ENCODE measurements around the gene EFCC1.
A peak's percentile ranks its signal among the peaks of the same experiment; 100 is the strongest.

Gene EFCC1

DNA sequence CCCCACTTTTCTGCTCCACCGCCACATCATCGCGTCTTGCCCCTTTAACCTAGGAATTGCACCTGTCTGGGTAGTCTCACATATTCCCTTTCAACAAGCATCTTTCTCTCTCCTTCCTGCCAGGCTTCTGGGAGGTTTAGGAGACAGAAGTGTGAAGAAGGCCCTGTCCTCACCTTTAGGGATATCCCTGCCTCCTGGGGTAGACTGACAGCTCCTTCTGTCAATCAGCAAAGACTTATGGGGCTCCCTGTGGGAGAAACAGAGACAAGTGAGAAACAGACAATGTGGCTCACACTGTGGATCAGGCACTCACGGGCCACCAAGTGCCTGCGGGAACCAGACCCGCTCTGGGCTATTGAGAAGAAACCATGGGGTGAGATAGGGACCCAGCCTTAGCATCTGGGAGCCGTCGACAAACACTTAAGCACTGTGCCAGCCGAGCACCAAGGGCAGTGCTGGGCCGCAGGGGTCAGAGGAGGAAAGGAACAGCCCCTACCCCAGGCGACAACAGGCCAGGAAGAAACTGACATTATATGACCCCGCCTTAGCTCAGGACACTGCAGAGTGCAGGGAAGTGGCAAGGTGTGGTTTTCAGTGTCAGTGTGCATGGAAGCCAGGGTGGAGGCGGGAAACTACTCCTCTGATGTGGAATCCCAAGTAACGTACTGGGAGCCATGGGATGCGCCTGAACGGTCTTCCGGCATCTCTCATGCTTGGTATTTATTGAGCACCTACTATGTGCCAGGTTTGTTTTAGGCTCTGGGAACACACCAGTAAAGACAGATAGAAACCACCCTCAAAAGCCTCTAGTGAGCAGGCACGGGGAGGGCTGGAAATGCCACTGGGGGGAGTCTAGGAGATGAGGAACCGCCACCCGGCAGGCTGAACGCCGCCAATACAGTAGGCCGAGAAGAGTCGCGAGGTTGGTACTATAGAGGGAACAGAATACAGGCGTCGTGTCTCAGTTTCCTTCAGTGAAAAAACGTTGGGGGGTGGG lies 1.8 kb downstream of the EFCC1 start:
- Histone ChIP-seq H3K27me3 (ENCODE audit: control insufficient read depth in 1 of 2, insufficient read depth in 2 of 2, low read length in 2 of 2) (peaks cover 23 to 43% of the 10 kb centered on the region in 2 donors), H3K9ac (ENCODE audit: low read length in 2 of 2) (peak overlapping the region in 1 of 2 donors; percentile 48), H3K9me3 (ENCODE audit: control insufficient read depth in 2 of 2, low read length in 2 of 2) (no peaks in the 10 kb centered on the region), H3K4me3 (ENCODE audit: low read length in 2 of 2) (peak overlapping the region; percentile 45 to 75), H3K4me1 (ENCODE audit: control insufficient read depth, insufficient read depth, low read length) (peaks cover 50% of the 10 kb centered on the region), H3K36me3 (ENCODE audit: control insufficient read depth in 2 of 2, insufficient read depth in 2 of 2, low read length in 2 of 2) (no peaks in the 10 kb centered on the region), H3K27ac (ENCODE audit: low read length) (no peak overlapping the region)

DNA sequence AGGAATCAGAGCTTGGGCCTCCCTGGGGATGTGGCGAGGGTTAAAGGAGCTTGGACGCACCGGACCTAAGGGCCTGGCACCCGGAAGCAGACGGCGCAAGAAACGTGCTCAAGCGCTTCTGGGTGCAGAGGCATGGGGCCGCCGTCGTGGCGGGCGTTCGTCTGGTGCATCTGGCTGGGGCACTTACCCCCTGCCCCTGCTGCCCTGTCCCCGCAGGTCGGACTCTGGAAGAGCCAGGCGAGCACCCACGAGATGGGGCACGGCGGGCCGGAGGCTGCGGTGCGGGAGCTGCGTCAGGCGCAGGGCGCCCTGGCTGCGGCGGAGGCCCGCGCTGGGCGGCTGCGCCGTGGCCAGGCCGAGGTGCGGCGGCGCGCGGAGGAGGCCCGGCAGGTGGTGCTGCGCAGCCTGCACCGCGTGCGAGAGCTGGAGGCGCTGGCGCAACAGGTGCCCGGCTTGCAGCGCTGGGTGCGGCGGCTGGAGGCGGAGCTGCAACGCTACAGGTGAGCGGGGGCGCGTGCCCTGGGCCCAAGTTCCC lies 2.5 kb downstream of the EFCC1 start:
- H3K36me3 ChIP-seq (ENCODE audit: control insufficient read depth in 2 of 2, insufficient read depth in 2 of 2, low read length in 2 of 2), result no peaks in the 10 kb centered on the region
- H3K4me1 ChIP-seq (ENCODE audit: control insufficient read depth, insufficient read depth, low read length), result peaks cover 50% of the 10 kb centered on the region
- no peak overlapping the region for H3K27ac ChIP-seq (ENCODE audit: low read length)
- peaks cover 23 to 43% of the 10 kb centered on the region in 2 donors for H3K27me3 ChIP-seq (ENCODE audit: control insufficient read depth in 1 of 2, insufficient read depth in 2 of 2, low read length in 2 of 2)
- H3K9me3 ChIP-seq (ENCODE audit: control insufficient read depth in 2 of 2, low read length in 2 of 2), result no peaks in the 10 kb centered on the region
- H3K4me3 ChIP-seq (ENCODE audit: low read length in 2 of 2), result peak overlapping the region; percentile 45 to 75
- peak overlapping the region in 1 of 2 donors; percentile 1 for H3K9ac ChIP-seq (ENCODE audit: low read length in 2 of 2)

DNA sequence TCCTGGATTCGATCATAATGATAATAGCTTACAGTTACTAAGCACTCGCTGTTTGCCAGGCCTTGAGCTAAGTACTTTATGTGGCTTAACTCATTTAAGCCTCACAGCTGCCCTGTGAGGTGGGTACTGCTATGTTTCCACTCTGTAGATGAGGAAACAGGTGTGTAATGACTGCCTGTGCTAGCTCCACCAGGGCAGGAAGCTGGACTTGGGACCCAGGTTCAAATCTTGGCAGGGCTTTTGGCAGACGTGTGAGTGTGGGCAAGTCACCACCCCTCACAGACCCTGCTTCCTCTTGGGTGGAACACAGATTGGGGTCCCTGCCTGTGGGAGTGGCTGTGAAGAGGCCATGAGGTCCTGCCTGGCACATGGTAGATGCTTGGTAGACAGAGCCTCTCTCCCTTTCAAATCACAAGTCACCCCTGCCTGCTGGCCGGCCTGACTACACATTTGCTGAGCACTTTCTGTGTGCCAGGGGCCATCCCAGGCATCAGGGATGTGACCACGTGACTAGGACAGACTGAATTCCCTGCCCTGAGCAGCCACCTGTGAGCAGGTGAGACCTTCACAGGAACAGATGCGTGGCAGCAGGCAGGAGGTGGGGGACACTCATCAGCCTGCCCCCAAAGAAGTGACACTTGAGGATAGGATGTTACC lies 3.7 kb downstream of the EFCC1 start:
- H3K9me3 ChIP-seq (ENCODE audit: control insufficient read depth in 2 of 2, low read length in 2 of 2), result no peaks in the 10 kb centered on the region
- H3K9ac ChIP-seq (ENCODE audit: low read length in 2 of 2), result peak overlapping the region in 1 of 2 donors; percentile 21
- peak overlapping the region; percentile 7 to 40 for H3K4me3 ChIP-seq (ENCODE audit: low read length in 2 of 2)
- no peak overlapping the region for H3K27ac ChIP-seq (ENCODE audit: low read length)
- H3K36me3 ChIP-seq (ENCODE audit: control insufficient read depth in 2 of 2, insufficient read depth in 2 of 2, low read length in 2 of 2), result no peaks in the 10 kb centered on the region
- H3K4me1 ChIP-seq (ENCODE audit: control insufficient read depth, insufficient read depth, low read length), result peaks cover 50% of the 10 kb centered on the region
- peaks cover 23 to 43% of the 10 kb centered on the region in 2 donors for H3K27me3 ChIP-seq (ENCODE audit: control insufficient read depth in 1 of 2, insufficient read depth in 2 of 2, low read length in 2 of 2)

DNA sequence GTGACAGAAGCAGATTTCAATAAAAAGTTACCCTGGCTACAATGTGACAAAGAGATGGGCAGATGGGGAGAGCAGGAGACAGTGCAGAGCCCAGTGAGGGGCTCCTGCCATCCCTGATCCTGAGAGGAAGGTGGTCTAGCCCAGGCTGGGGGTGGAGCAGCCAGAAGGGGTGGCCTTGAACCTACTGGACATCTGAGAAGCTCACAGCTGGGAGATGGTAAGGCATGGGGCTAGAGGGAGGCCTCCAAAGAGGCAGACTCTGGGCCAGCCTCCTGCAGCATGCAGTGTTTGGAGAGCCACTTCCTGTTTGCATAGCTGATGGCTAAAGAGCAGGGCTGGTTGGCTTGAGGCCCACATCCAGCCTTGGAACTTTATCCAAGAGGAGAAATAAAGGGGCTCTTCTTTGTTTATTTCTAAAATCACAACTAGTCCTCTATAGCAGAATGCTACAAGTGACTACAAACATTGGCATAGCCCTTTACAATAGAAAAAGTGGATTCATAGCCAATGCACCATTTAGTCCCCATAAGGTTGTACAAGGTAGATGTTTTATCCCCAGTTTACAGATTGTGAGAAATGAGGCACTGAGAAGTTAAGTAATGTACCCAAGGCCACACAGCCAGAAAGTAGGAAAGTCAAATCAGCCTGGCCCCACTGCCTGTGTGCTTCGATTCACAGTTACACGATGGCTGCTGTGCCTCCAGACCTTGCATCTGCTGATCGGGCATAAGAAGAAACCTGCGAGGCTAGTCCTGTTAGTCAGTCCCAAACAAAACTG lies 4.6 kb downstream of the EFCC1 start:
- Histone ChIP-seq H3K9ac (ENCODE audit: low read length in 2 of 2) (no peak overlapping the region), H3K36me3 (ENCODE audit: control insufficient read depth in 2 of 2, insufficient read depth in 2 of 2, low read length in 2 of 2) (no peaks in the 10 kb centered on the region), H3K9me3 (ENCODE audit: control insufficient read depth in 2 of 2, low read length in 2 of 2) (no peaks in the 10 kb centered on the region), H3K27ac (ENCODE audit: low read length) (no peak overlapping the region), H3K27me3 (ENCODE audit: control insufficient read depth in 1 of 2, insufficient read depth in 2 of 2, low read length in 2 of 2) (peaks cover 21 to 41% of the 10 kb centered on the region in 2 donors), H3K4me3 (ENCODE audit: low read length in 2 of 2) (no peak overlapping the region), H3K4me1 (ENCODE audit: control insufficient read depth, insufficient read depth, low read length) (peaks cover 46% of the 10 kb centered on the region)

DNA sequence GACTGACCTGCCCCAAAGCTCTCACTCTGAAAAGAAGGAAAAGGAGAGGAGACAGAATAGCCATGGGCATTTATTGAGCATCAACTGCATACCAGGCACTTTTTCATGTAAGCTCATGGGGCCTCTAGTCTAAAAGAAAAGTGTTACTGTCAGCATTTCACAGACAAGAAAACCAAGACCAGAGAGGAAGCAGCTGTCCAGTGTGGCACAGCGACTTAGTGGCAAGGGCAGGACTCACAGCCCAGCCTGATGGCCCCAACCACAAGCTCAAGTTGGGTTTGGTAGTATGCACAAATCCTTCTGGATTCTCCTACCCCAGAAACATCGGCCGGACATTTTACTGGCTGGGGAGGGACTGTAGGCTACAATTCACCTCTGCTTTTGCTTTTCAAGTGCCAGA lies 5.8 kb downstream of the EFCC1 start:
- Histone ChIP-seq H3K36me3 (ENCODE audit: control insufficient read depth in 2 of 2, insufficient read depth in 2 of 2, low read length in 2 of 2) (no peaks in the 10 kb centered on the region), H3K4me3 (ENCODE audit: low read length in 2 of 2) (peak overlapping the region in 1 of 2 donors; percentile 29), H3K9ac (ENCODE audit: low read length in 2 of 2) (no peak overlapping the region), H3K27ac (ENCODE audit: low read length) (no peak overlapping the region), H3K27me3 (ENCODE audit: control insufficient read depth in 1 of 2, insufficient read depth in 2 of 2, low read length in 2 of 2) (peaks cover 21 to 30% of the 10 kb centered on the region in 2 donors), H3K4me1 (ENCODE audit: control insufficient read depth, insufficient read depth, low read length) (peaks cover 34% of the 10 kb centered on the region), H3K9me3 (ENCODE audit: control insufficient read depth in 2 of 2, low read length in 2 of 2) (no peaks in the 10 kb centered on the region)

DNA sequence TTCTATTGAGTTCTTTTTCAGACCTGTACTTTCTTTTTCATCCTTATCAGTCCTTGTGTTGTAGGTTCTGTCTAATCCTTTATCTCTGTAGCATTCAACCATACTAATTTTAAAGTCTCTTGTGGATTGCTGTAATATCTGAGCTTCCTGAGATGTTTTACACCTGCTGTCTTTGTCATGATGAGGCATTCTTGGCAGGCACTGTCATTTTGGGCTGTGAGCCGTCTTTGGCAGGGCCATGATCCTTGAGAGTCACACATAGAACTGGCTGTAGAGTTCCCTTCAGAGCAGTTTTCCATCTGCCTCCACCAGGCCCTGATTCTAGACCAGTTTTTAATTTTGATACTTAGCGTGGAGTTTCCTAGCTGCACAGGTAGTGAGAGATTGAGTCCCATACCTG lies 6.7 kb downstream of the EFCC1 start:
- no peak overlapping the region for H3K9ac ChIP-seq (ENCODE audit: low read length in 2 of 2)
- no peaks in the 10 kb centered on the region for H3K9me3 ChIP-seq (ENCODE audit: control insufficient read depth in 2 of 2, low read length in 2 of 2)
- no peaks in the 10 kb centered on the region for H3K36me3 ChIP-seq (ENCODE audit: control insufficient read depth in 2 of 2, insufficient read depth in 2 of 2, low read length in 2 of 2)
- no peak overlapping the region for H3K4me3 ChIP-seq (ENCODE audit: low read length in 2 of 2)
- peaks cover 16 to 21% of the 10 kb centered on the region in 2 donors for H3K27me3 ChIP-seq (ENCODE audit: control insufficient read depth in 1 of 2, insufficient read depth in 2 of 2, low read length in 2 of 2)
- no peak overlapping the region for H3K27ac ChIP-seq (ENCODE audit: low read length)
- H3K4me1 ChIP-seq (ENCODE audit: control insufficient read depth, insufficient read depth, low read length), result peaks cover 25% of the 10 kb centered on the region

DNA sequence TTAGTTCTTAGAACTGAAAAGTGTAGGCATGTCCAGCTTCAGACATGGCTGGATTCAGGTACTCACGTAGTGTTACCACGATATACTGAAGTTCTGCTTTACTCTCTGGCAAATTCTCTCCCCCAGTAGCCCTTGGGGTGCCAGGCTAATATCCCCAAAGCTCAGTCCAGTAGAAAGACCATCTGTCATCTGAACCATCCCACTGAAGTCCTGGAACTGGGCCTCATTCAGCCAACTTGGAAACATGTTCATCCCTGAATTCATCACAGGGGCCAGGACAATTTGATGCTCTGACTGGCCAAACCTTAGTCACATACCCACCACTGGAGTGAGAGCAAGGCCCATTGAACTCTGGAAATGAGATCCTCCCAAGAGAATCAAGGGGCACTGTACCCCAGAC lies 8.2 kb downstream of the EFCC1 start:
- peaks cover 17% of the 10 kb centered on the region for H3K4me1 ChIP-seq (ENCODE audit: control insufficient read depth, insufficient read depth, low read length)
- no peak overlapping the region for H3K27ac ChIP-seq (ENCODE audit: low read length)

DNA sequence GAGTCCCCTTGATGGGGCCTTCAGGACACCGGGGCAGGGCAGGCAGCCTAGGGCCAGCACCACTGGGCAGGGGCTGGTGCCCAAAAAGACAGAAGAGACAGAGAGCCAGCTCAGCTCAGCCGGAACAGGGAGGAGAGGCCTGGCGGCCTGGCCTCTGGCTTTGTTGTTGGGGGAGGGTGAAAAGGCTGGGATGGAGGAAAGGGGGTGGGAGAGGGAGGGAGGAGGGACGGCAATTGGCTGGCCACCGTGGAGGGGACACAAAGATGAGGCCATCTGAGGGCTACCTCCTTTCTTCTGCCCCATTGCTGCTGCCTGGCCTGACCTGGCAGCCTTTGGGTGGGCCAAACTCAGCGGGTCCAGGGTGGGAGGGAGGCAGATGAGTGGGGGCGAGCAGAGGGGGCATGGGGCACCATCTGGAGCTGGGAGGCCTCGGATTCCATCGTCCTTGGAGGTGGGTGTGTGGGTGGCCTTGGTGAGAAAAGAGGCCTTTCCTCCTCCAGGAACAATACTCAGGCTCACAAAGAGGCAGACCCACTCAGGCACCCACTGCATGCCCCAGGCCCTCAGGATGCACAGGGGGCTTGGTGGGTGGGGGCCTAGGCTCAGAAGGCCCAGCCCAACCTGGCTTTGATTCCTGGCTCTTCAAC lies 9.3 kb downstream of the EFCC1 start:
- no peak overlapping the region for H3K4me3 ChIP-seq (ENCODE audit: low read length in 2 of 2)
- peaks cover 0 to 1% of the 10 kb centered on the region in 2 donors for H3K27me3 ChIP-seq (ENCODE audit: control insufficient read depth in 1 of 2, insufficient read depth in 2 of 2, low read length in 2 of 2)
- no peak overlapping the region for H3K27ac ChIP-seq (ENCODE audit: low read length)
- no peak overlapping the region for H3K9ac ChIP-seq (ENCODE audit: low read length in 2 of 2)
- H3K9me3 ChIP-seq (ENCODE audit: control insufficient read depth in 2 of 2, low read length in 2 of 2), result no peaks in the 10 kb centered on the region
- no peaks in the 10 kb centered on the region for H3K36me3 ChIP-seq (ENCODE audit: control insufficient read depth in 2 of 2, insufficient read depth in 2 of 2, low read length in 2 of 2)
- H3K4me1 ChIP-seq (ENCODE audit: control insufficient read depth, insufficient read depth, low read length), result peaks cover 17% of the 10 kb centered on the region

More for the DNA sequence above, 8.2 kb downstream of the EFCC1 start:
- Histone ChIP-seq H3K9ac (ENCODE audit: low read length in 2 of 2) (no peak overlapping the region), H3K9me3 (ENCODE audit: control insufficient read depth in 2 of 2, low read length in 2 of 2) (no peaks in the 10 kb centered on the region), H3K4me3 (ENCODE audit: low read length in 2 of 2) (no peak overlapping the region), H3K36me3 (ENCODE audit: control insufficient read depth in 2 of 2, insufficient read depth in 2 of 2, low read length in 2 of 2) (no peaks in the 10 kb centered on the region), H3K27me3 (ENCODE audit: control insufficient read depth in 1 of 2, insufficient read depth in 2 of 2, low read length in 2 of 2) (peaks cover 8 to 11% of the 10 kb centered on the region in 2 donors)

DNA sequence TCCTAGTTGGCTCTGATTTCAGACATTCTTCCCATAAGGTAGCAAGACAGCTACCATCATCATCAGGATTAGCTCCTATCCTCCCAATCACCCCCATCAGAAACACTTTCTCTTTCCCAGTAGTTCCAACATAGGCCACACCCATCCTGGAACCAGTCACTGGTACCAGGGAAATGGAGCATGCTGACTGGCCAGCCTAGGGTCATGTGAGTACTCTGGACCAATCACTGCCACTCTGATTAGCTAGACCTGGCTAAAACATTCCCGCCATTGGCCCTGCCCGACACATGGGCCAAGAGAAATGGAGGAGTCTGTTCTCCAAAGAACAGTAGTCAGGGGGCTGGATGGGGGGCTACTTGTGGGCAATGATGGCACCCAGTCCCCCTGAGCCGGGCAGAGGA lies 12.4 kb downstream of the EFCC1 start:
- peaks cover 19% of the 10 kb centered on the region for H3K4me1 ChIP-seq (ENCODE audit: control insufficient read depth, insufficient read depth, low read length)
- no peak overlapping the region for H3K9ac ChIP-seq (ENCODE audit: low read length in 2 of 2)
- peak overlapping the region; percentile 37 for H3K27ac ChIP-seq (ENCODE audit: low read length)
- H3K9me3 ChIP-seq (ENCODE audit: control insufficient read depth in 2 of 2, low read length in 2 of 2), result no peaks in the 10 kb centered on the region
- no peak overlapping the region for H3K4me3 ChIP-seq (ENCODE audit: low read length in 2 of 2)
- peaks cover 0 to 2% of the 10 kb centered on the region in 2 donors for H3K36me3 ChIP-seq (ENCODE audit: control insufficient read depth in 2 of 2, insufficient read depth in 2 of 2, low read length in 2 of 2)
- H3K27me3 ChIP-seq (ENCODE audit: control insufficient read depth in 1 of 2, insufficient read depth in 2 of 2, low read length in 2 of 2), result no peaks in the 10 kb centered on the region

DNA sequence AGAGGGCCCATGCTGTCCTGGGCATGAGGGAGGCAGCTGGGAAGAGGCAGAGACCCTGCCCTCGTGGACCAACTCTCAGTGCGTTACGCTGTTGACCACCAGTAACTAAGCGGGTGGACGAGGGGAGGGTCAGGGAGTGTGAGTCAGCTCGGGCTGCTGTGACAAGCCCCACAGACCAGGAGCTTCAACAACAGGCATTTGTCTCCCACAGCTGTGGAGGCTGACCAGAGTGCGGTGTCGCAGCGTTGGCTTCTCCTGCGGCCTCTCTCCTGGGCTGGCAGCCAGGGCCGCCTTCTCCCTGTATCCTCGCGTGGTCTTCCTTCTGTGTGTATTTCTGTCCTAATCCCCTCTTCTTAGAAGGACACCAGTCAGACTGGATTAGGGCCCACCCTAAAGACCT lies 13.0 kb downstream of the EFCC1 start:
- H3K9me3 ChIP-seq (ENCODE audit: control insufficient read depth in 2 of 2, low read length in 2 of 2), result no peaks in the 10 kb centered on the region
- H3K4me1 ChIP-seq (ENCODE audit: control insufficient read depth, insufficient read depth, low read length), result peaks cover 19% of the 10 kb centered on the region
- H3K27me3 ChIP-seq (ENCODE audit: control insufficient read depth in 1 of 2, insufficient read depth in 2 of 2, low read length in 2 of 2), result no peaks in the 10 kb centered on the region
- no peak overlapping the region for H3K4me3 ChIP-seq (ENCODE audit: low read length in 2 of 2)
- peak overlapping the region; percentile 37 for H3K27ac ChIP-seq (ENCODE audit: low read length)
- H3K36me3 ChIP-seq (ENCODE audit: control insufficient read depth in 2 of 2, insufficient read depth in 2 of 2, low read length in 2 of 2), result peaks cover 0 to 2% of the 10 kb centered on the region in 2 donors
- no peak overlapping the region for H3K9ac ChIP-seq (ENCODE audit: low read length in 2 of 2)
